ENCODE data around the gene MRPS10. TPM values are rescaled to one million over a fixed set of nuclear protein-coding genes. Genes with fewer than 3 reads are reported as not detected.

Gene MRPS10
- total and polyA plus RNA-seq, 2 donors (not counting 3 experiments of a cell fraction or from before 2014, with no cell fraction given) = 23.2 to 37.7 TPM

GRCh38 chr6:42182101-42182500, 35.6 kb downstream of the MRPS10 start:
- H3K9me1 ChIP-seq (replicated peaks; ENCODE audit: control insufficient read depth, extremely low read depth, insufficient read depth, low read length) = no peaks in the 10 kb centered on the region
- BruUV-seq (replicated peaks) = no TSS peak
- no peak overlapping the region for H3K9ac ChIP-seq (replicated peaks; ENCODE audit: extremely low read depth, insufficient read depth, low read length)
- H3K79me2 ChIP-seq (ENCODE audit: control insufficient read depth, insufficient read depth, low read length) = no peaks in the 10 kb centered on the region
- dilution Hi-C loops (cut with MboI; ENCODE audit: extremely low pct_ligation_motif_present, low sequenced_read_pairs) = no loop called here
- POLR2A ChIA-PET = no interaction called here
- H2AFZ ChIP-seq (ENCODE audit: low read depth, low read length) = no peak overlapping the region
- H3K4me2 ChIP-seq (ENCODE audit: insufficient read depth, low read length) = no peak overlapping the region
- H4K20me1 ChIP-seq (replicated peaks; ENCODE audit: control insufficient read depth, extremely low read depth, insufficient read depth, low read length) = no peaks in the 10 kb centered on the region
- DNase-seq (ENCODE audit: low read depth, low spot score) = no peak
- FAIRE-seq = no peak
- TF ChIP-seq, protein P1, sequence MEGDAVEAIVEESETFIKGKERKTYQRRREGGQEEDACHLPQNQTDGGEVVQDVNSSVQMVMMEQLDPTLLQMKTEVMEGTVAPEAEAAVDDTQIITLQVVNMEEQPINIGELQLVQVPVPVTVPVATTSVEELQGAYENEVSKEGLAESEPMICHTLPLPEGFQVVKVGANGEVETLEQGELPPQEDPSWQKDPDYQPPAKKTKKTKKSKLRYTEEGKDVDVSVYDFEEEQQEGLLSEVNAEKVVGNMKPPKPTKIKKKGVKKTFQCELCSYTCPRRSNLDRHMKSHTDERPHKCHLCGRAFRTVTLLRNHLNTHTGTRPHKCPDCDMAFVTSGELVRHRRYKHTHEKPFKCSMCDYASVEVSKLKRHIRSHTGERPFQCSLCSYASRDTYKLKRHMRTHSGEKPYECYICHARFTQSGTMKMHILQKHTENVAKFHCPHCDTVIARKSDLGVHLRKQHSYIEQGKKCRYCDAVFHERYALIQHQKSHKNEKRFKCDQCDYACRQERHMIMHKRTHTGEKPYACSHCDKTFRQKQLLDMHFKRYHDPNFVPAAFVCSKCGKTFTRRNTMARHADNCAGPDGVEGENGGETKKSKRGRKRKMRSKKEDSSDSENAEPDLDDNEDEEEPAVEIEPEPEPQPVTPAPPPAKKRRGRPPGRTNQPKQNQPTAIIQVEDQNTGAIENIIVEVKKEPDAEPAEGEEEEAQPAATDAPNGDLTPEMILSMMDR (IDR thresholded peaks at IDR 0.05; ENCODE audit: extremely low read depth in 1 of 2, insufficient read depth in 1 of 2, low read depth in 1 of 2, low read length in 2 of 2) = no peak
- TF ChIP-seq POLR2AphosphoS5 (IDR thresholded peaks at IDR 0.05; ENCODE audit: insufficient read depth, low read depth, low read length) (no peak), POLR2A (IDR thresholded peaks at IDR 0.05; ENCODE audit: low read depth, low read length) (no peak), GATA2 (IDR thresholded peaks at IDR 0.05; ENCODE audit: insufficient read depth, insufficient read length, low read depth, low read length) (no peak)
- H3K27me3 ChIP-seq (ENCODE audit: control insufficient read depth in 2 of 2, insufficient read depth in 2 of 2, low read length in 2 of 2) = peaks cover 2 to 8% of the 10 kb centered on the region in 2 experiments
- no peaks in the 10 kb centered on the region for H3K36me3 ChIP-seq (ENCODE audit: control insufficient read depth in 2 of 2, extremely low read depth in 1 of 2, insufficient read depth in 2 of 2, low read length in 2 of 2)
- H3K4me3 ChIP-seq (replicated peaks in 1 of 3; ENCODE audit: insufficient read depth in 1 of 3, low read depth in 1 of 3, low read length in 3 of 3) = no peak overlapping the region
- H3K4me1 ChIP-seq (ENCODE audit: control insufficient read depth, extremely low read depth, insufficient read depth, low read length) = no peaks in the 10 kb centered on the region
- CTCF ChIA-PET = no interaction called here
- H3K9me3 ChIP-seq (replicated peaks; ENCODE audit: control insufficient read depth, insufficient read depth, low read length) = no peaks in the 10 kb centered on the region
- intact Hi-C loops (cut with micrococcal nuclease) = no loop called here
- H3K27ac ChIP-seq (ENCODE audit: insufficient read depth, low read depth, low read length) = no peak overlapping the region

DNA sequence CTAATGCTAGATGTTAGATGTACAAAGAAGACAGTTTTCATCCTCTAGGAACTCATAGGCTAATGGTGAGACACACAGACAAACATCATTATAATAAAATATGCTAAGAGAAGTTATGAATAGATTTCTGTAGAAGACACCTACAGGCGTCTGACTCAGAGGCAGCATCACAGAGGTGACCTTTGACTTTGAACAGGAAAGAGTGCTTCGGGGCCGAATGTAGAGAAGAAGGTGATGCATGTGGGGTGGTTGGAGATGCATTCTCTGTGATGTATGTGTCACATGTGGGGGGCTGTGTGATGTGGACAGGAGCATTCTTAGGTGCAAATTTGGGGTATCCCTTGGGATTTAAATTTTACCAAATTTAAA, 37.7 kb downstream of the MRPS10 start:
- CTCF ChIA-PET = interaction anchor here (1.9 to 2.9 kb wide), 2 partner anchors 35 to 368 kb away, joined by 6 to 10 read pairs; no protein-coding TSS in a partner anchor
- H3K27me3 ChIP-seq (ENCODE audit: control insufficient read depth in 2 of 2, insufficient read depth in 2 of 2, low read length in 2 of 2) = peaks cover 2 to 7% of the 10 kb centered on the region in 2 experiments
- H3K79me2 ChIP-seq (ENCODE audit: control insufficient read depth, insufficient read depth, low read length) = no peaks in the 10 kb centered on the region
- no peaks in the 10 kb centered on the region for H3K36me3 ChIP-seq (ENCODE audit: control insufficient read depth in 2 of 2, extremely low read depth in 1 of 2, insufficient read depth in 2 of 2, low read length in 2 of 2)
- no peak overlapping the region for H2AFZ ChIP-seq (ENCODE audit: low read depth, low read length)
- no TSS peak for BruUV-seq (replicated peaks)
- intact Hi-C loops (cut with micrococcal nuclease) (no loop called here), dilution Hi-C loops (cut with MboI; ENCODE audit: extremely low pct_ligation_motif_present, low sequenced_read_pairs) (no loop called here)
- no peaks in the 10 kb centered on the region for H3K9me3 ChIP-seq (replicated peaks; ENCODE audit: control insufficient read depth, insufficient read depth, low read length)
- FAIRE-seq = no peak
- no peak overlapping the region for H3K4me2 ChIP-seq (ENCODE audit: insufficient read depth, low read length)
- H3K4me3 ChIP-seq (replicated peaks in 1 of 3; ENCODE audit: insufficient read depth in 1 of 3, low read depth in 1 of 3, low read length in 3 of 3) = no peak overlapping the region
- no peak for TF ChIP-seq FOS (IDR thresholded peaks at IDR 0.05; ENCODE audit: borderline replicate concordance, insufficient read depth, low read length)
- no peak for TF ChIP-seq POLR2AphosphoS5 (IDR thresholded peaks at IDR 0.05; ENCODE audit: insufficient read depth, low read depth, low read length)
- no peak for TF ChIP-seq JUN (IDR thresholded peaks at IDR 0.05; ENCODE audit: borderline replicate concordance, insufficient read depth, insufficient read length, low read depth)
- H3K9ac ChIP-seq (replicated peaks; ENCODE audit: extremely low read depth, insufficient read depth, low read length) = no peak overlapping the region
- no peaks in the 10 kb centered on the region for H3K4me1 ChIP-seq (ENCODE audit: control insufficient read depth, extremely low read depth, insufficient read depth, low read length)
- POLR2A ChIA-PET = interaction anchor here (0.5 kb wide), 1 partner anchor 1190 kb away, joined by 3 read pairs; the partner anchor contains the start of gene ZNF318
- no peaks in the 10 kb centered on the region for H4K20me1 ChIP-seq (replicated peaks; ENCODE audit: control insufficient read depth, extremely low read depth, insufficient read depth, low read length)
- no peak overlapping the region for H3K27ac ChIP-seq (ENCODE audit: insufficient read depth, low read depth, low read length)
- no peaks in the 10 kb centered on the region for H3K9me1 ChIP-seq (replicated peaks; ENCODE audit: control insufficient read depth, extremely low read depth, insufficient read depth, low read length)
- no peak for DNase-seq (ENCODE audit: low read depth, low spot score)
